ENCODE data around the gene ACTA2. TPM values are rescaled to one million over a fixed set of nuclear protein-coding genes. Genes with fewer than 3 reads are reported as not detected.

Gene ACTA2
- total RNA-seq, 1 experiment from 2014 or later, result not detected

- H3K27ac Mint-ChIP-seq (ENCODE audit: unreplicated experiment), result no peak overlapping the region
- H3K36me3 ChIP-seq (ENCODE audit: control insufficient read depth, insufficient read depth, low read length), result no peaks in the 10 kb centered on the region
- H3K4me1 ChIP-seq, result peaks cover 5% of the 10 kb centered on the region; the same call in 1 of the 2 replicates
- no peak for DNase-seq
- no TSS peak for BruUV-seq (replicated peaks)
- ChIA-PET POLR2A (no interaction called here), CTCF (interaction anchor here (0.7 to 2.3 kb wide), 5 partner anchors 56 to 661 kb away, joined by 4 to 19 read pairs (median 5); no protein-coding TSS in a partner anchor)
- no peaks in the 10 kb centered on the region for H3K36me3 Mint-ChIP-seq (ENCODE audit: insufficient read depth, unreplicated experiment)
- H3K9me3 ChIP-seq, result no peaks in the 10 kb centered on the region
- no peak overlapping the region for H3K4me3 Mint-ChIP-seq (ENCODE audit: unreplicated experiment)
- no peaks in the 10 kb centered on the region for H3K4me1 Mint-ChIP-seq (ENCODE audit: low read depth, unreplicated experiment)
- no peaks in the 10 kb centered on the region for H3K27me3 ChIP-seq (replicated peaks; ENCODE audit: control insufficient read depth, insufficient read depth, low read length)
- intact Hi-C loops (cut with micrococcal nuclease; ENCODE audit: unreplicated experiment), result no loop called here
- TF ChIP-seq, protein P1, sequence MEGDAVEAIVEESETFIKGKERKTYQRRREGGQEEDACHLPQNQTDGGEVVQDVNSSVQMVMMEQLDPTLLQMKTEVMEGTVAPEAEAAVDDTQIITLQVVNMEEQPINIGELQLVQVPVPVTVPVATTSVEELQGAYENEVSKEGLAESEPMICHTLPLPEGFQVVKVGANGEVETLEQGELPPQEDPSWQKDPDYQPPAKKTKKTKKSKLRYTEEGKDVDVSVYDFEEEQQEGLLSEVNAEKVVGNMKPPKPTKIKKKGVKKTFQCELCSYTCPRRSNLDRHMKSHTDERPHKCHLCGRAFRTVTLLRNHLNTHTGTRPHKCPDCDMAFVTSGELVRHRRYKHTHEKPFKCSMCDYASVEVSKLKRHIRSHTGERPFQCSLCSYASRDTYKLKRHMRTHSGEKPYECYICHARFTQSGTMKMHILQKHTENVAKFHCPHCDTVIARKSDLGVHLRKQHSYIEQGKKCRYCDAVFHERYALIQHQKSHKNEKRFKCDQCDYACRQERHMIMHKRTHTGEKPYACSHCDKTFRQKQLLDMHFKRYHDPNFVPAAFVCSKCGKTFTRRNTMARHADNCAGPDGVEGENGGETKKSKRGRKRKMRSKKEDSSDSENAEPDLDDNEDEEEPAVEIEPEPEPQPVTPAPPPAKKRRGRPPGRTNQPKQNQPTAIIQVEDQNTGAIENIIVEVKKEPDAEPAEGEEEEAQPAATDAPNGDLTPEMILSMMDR (IDR thresholded peaks at IDR 0.05; ENCODE audit: insufficient read depth in 1 of 2, low read depth in 1 of 2, low read length in 1 of 2, severe bottlenecking in 1 of 2, unreplicated experiment in 1 of 2), result no peak
- no peak overlapping the region for H3K4me3 ChIP-seq (ENCODE audit: low read depth, low read length)
- peaks cover 2% of the 10 kb centered on the region for H3K27me3 Mint-ChIP-seq (ENCODE audit: insufficient read depth, unreplicated experiment)
- H3K9me3 Mint-ChIP-seq (ENCODE audit: unreplicated experiment), result no peaks in the 10 kb centered on the region
Measured at GRCh38 chr10:88931548-88931947, 21.0 kb downstream of the ACTA2 start.

DNA sequence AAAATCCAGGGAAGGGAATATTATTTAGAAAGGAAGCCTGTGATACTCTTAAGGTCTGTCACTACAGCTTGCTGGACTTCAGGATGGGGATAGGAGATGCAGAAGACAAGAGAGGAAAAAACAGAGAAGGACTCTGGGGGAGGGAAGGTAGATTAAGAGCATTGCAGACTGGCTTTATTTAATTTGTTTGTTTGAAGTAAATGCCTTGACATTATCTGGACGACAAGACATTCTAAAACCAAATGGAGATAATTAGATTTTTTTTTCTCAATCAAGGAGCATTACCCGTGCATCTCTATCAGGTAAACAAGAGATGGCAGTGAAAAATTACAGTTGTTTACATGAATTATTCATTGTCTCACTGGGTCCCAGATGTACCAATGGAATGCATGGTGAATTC lies 24.3 kb downstream of the ACTA2 start:
- no TSS peak for BruUV-seq (replicated peaks)

DNA sequence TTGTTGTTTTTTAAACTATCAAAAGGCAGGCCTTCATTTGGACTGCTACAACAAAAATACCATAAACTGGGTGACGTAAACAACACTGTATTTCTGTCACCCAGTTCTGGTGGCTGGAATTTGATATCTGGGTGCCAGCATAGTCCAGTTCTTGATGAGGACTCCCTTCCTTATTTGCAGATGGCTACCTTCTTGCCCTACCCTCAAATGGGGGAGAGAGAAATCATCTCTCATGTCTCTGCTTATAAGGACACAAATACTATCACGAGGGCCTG lies 25.2 kb downstream of the ACTA2 start:
- BruUV-seq (replicated peaks), result no TSS peak
- Histone ChIP-seq H3K4me1 (peaks cover 3% of the 10 kb centered on the region; the same call in 1 of the 2 replicates), H3K27me3 (replicated peaks; ENCODE audit: control insufficient read depth, insufficient read depth, low read length) (no peaks in the 10 kb centered on the region), H3K9me3 (no peaks in the 10 kb centered on the region), H3K4me3 (ENCODE audit: low read depth, low read length) (no peak overlapping the region), H3K36me3 (ENCODE audit: control insufficient read depth, insufficient read depth, low read length) (no peaks in the 10 kb centered on the region)
- H3K27me3 Mint-ChIP-seq (ENCODE audit: insufficient read depth, unreplicated experiment), result peaks cover 2% of the 10 kb centered on the region
- no peak overlapping the region for H3K4me3 Mint-ChIP-seq (ENCODE audit: unreplicated experiment)
- no peaks in the 10 kb centered on the region for H3K4me1 Mint-ChIP-seq (ENCODE audit: low read depth, unreplicated experiment)
- DNase-seq, result no peak
- intact Hi-C loops (cut with micrococcal nuclease; ENCODE audit: unreplicated experiment), result no loop called here
- TF ChIP-seq, protein P1 (IDR thresholded peaks at IDR 0.05; ENCODE audit: insufficient read depth in 1 of 2, low read depth in 1 of 2, low read length in 1 of 2, severe bottlenecking in 1 of 2, unreplicated experiment in 1 of 2), result no peak
- H3K36me3 Mint-ChIP-seq (ENCODE audit: insufficient read depth, unreplicated experiment), result no peaks in the 10 kb centered on the region
- POLR2A ChIA-PET, result no interaction called here
- no peaks in the 10 kb centered on the region for H3K9me3 Mint-ChIP-seq (ENCODE audit: unreplicated experiment)
- no peak overlapping the region for H3K27ac Mint-ChIP-seq (ENCODE audit: unreplicated experiment)
- CTCF ChIA-PET, result no interaction called here

More for the DNA sequence above, 24.3 kb downstream of the ACTA2 start:
- H3K9me3 ChIP-seq, result no peaks in the 10 kb centered on the region
- no peak overlapping the region for H3K4me3 Mint-ChIP-seq (ENCODE audit: unreplicated experiment)
- no peak overlapping the region for H3K27ac Mint-ChIP-seq (ENCODE audit: unreplicated experiment)
- DNase-seq, result no peak
- ChIA-PET CTCF (no interaction called here), POLR2A (no interaction called here)
- no peak overlapping the region for H3K4me3 ChIP-seq (ENCODE audit: low read depth, low read length)
- no peaks in the 10 kb centered on the region for H3K36me3 Mint-ChIP-seq (ENCODE audit: insufficient read depth, unreplicated experiment)
- peaks cover 2% of the 10 kb centered on the region for H3K27me3 Mint-ChIP-seq (ENCODE audit: insufficient read depth, unreplicated experiment)
- no peaks in the 10 kb centered on the region for H3K9me3 Mint-ChIP-seq (ENCODE audit: unreplicated experiment)
- TF ChIP-seq, protein P1 (IDR thresholded peaks at IDR 0.05; ENCODE audit: insufficient read depth in 1 of 2, low read depth in 1 of 2, low read length in 1 of 2, severe bottlenecking in 1 of 2, unreplicated experiment in 1 of 2), result no peak
- intact Hi-C loops (cut with micrococcal nuclease; ENCODE audit: unreplicated experiment), result no loop called here
- no peaks in the 10 kb centered on the region for H3K27me3 ChIP-seq (replicated peaks; ENCODE audit: control insufficient read depth, insufficient read depth, low read length)
- H3K4me1 ChIP-seq, result peaks cover 5% of the 10 kb centered on the region; the same call in 1 of the 2 replicates
- H3K4me1 Mint-ChIP-seq (ENCODE audit: low read depth, unreplicated experiment), result no peaks in the 10 kb centered on the region
- H3K36me3 ChIP-seq (ENCODE audit: control insufficient read depth, insufficient read depth, low read length), result no peaks in the 10 kb centered on the region
